A549 (cell line): Measurements from ENCODE around the gene ST6GALNAC4. TPM values are rescaled to one million over a fixed set of nuclear protein-coding genes. Genes with fewer than 3 reads are reported as not detected.

Experiments used
- ATAC-seq, 2 experiments: fragments of 200-7000 bp in 1 of 2; fragments of >200 bp in 1 of 2; cut with Nextera tagmentation in 1 of 2; cut with Tn5 transposase in 1 of 2; 3 replicates each; pipeline versions ENCODE4 v1.8.0 to v1.9.1; 2018 to 2020; ENCODE audit warnings: mild to moderate bottlenecking in 1 of 2, moderate library complexity in 1 of 2
- CTCF ChIA-PET: fragments of 300-600 bp; sonication (Branson Sonifier 250); formaldehyde crosslinking; extraction: SDS; loops from one replicate; lab custom pipeline; 2021; ENCODE audit warnings: antibody characterized with exemption, inconsistent platforms; lab: Yijun Ruan, JAX
- POLR2A ChIA-PET: fragments of 350-600 bp; formaldehyde crosslinking; extraction: SDS; loops from one replicate; lab custom pipeline; 2021; ENCODE audit warnings: antibody characterized with exemption, inconsistent platforms; lab: Yijun Ruan, JAX
- DNase-seq, 2 experiments: peaks; one replicate each; pipeline versions ENCODE4 v3.0.0 to v3.0.0-alpha.2; 2011 to 2016; ENCODE audit warnings: low read depth in 1 of 2, low spot score in 1 of 2
- FAIRE-seq: peaks from 2 replicates; lab custom pipeline; 2011; peaks lifted over from hg19 to GRCh38; lab: Jason Lieb, UNC
- H3K27ac ChIP-seq, 2 experiments: fragments of >200 bp; sonication (Bioruptor Twin); formaldehyde crosslinking; 3 replicates each; pipeline ENCODE4 v1.5.1; 2016 to 2017
- H3K4me1 ChIP-seq: fragments of >200 bp; sonication (Bioruptor Twin); formaldehyde crosslinking; 3 replicates; pipeline ENCODE4 v1.6.1; 2016
- H3K4me2 ChIP-seq: fragments of >200 bp; sonication (Bioruptor Twin); formaldehyde crosslinking; 3 replicates; pipeline ENCODE4 v1.6.1; 2016
- H3K4me3 ChIP-seq: fragments of >200 bp; sonication (Bioruptor Twin); formaldehyde crosslinking; 3 replicates; pipeline ENCODE4 v1.5.1; 2016
- H3K9me3 ChIP-seq: fragments of >200 bp; sonication (Bioruptor Twin); formaldehyde crosslinking; 3 replicates; pipeline ENCODE4 v1.6.1; 2016
- CBX2 ChIP-seq: fragments of 200-600 bp; sonication (generic); IDR thresholded peaks from 2 replicates; pipeline ENCODE4 v1.6.1; 2016; ENCODE audit warnings: low read depth, mild to moderate bottlenecking, borderline replicate concordance
- CBX8 ChIP-seq: fragments of 200-600 bp; sonication (generic); IDR thresholded peaks from 2 replicates; pipeline ENCODE4 v1.6.1; 2016
- CHD2 ChIP-seq: fragments of 150-350 bp; IDR thresholded peaks from 2 replicates; pipeline ENCODE4 v1.6.1; 2014; ENCODE audit warnings: low read length; ENCODE audit not compliant: partially characterized antibody
- ESRRA ChIP-seq: fragments of 150-350 bp; IDR thresholded peaks from 2 replicates; pipeline ENCODE4 v1.6.1; 2014; ENCODE audit warnings: mild to moderate bottlenecking, low read length, borderline replicate concordance
- FOSB ChIP-seq: fragments of 250-450 bp; sonication (Bioruptor Pico); IDR thresholded peaks from 2 replicates; pipeline ENCODE4 v1.5.0; 2020; ENCODE audit warnings: mild to moderate bottlenecking, moderate library complexity
- GATA3 ChIP-seq: IDR thresholded peaks from 2 replicates; pipeline ENCODE4 v1.6.1; 2012; ENCODE audit warnings: borderline replicate concordance
- JUN ChIP-seq, 2 experiments: fragments of >200 bp; sonication (Bioruptor Twin); formaldehyde crosslinking; IDR thresholded peaks; 2 replicates in 1 of 2; 3 replicates in 1 of 2; pipeline ENCODE4 v1.6.1; 2016 to 2017
- KDM1A ChIP-seq: fragments of 200-600 bp; sonication (generic); IDR thresholded peaks from 2 replicates; pipeline ENCODE4 v1.6.1; 2016; ENCODE audit warnings: low read depth, mild to moderate bottlenecking
- MAFK ChIP-seq: fragments of 450-650 bp; IDR thresholded peaks from 2 replicates; pipeline ENCODE4 v1.6.1; 2014; ENCODE audit not compliant: partially characterized antibody
- MAZ ChIP-seq: fragments of 150-350 bp; IDR thresholded peaks from 2 replicates; pipeline ENCODE4 v1.6.1; 2014; ENCODE audit warnings: antibody characterized with exemption, low read depth, low read length, borderline replicate concordance
- POLR2AphosphoS2 ChIP-seq: conservative IDR thresholded peaks from 2 replicates; pipeline ENCODE4 v1.6.1; 2012; ENCODE audit warnings: low read length, improper control_type of control experiment, inconsistent platforms
- SMC3 ChIP-seq: fragments of >200 bp; sonication (Bioruptor Twin); formaldehyde crosslinking; IDR thresholded peaks from 3 replicates; pipeline ENCODE4 v1.6.1; 2018; ENCODE audit warnings: inconsistent platforms
- TFCP2L1 ChIP-seq: fragments of 250-450 bp; sonication (Bioruptor Pico); IDR thresholded peaks from 2 replicates; pipeline ENCODE4 v1.5.0; 2021; ENCODE audit warnings: mild to moderate bottlenecking
- ZFP36 ChIP-seq: fragments of 450-650 bp; IDR thresholded peaks from 2 replicates; pipeline ENCODE4 v1.6.1; 2014; ENCODE audit warnings: borderline replicate concordance; ENCODE audit not compliant: partially characterized antibody
- WGBS: methylation state at CpG from one replicate; pipeline ENCODE4 v1.1.6; 2017; ENCODE audit errors: missing lambda C conversion rate; 5-methylcytosine and 5-hydroxymethylcytosine counted together
- polyA plus RNA-seq, 4 experiments: library from polyadenylated mRNA; depleted of rRNA in 3 of 4; stranded (reverse); fragments of >200 nt; fragmentation: RNase III in 1 of 4; extraction: RNeasy Plus Mini Kit Qiagen cat#74134 plus additional on column Dnase treatment in 1 of 4; gene quantifications; 2 replicates in 3 of 4; 3 replicates in 1 of 4; pipeline ENCODE4 v1.2.3, GENCODE V29; 2011 to 2017
- TF ChIP-seq, protein P1 (sequence below): fragments of >200 bp; sonication (Bioruptor Twin); formaldehyde crosslinking; IDR thresholded peaks from 3 replicates; pipeline ENCODE4 v1.6.1; 2016
- TF ChIP-seq, protein P2 (sequence below): IDR thresholded peaks from 2 replicates; pipeline ENCODE4 v1.6.1; 2012
- TF ChIP-seq, protein P3 (sequence below): fragments of 200-600 bp; sonication (generic); IDR thresholded peaks from 2 replicates; pipeline ENCODE4 v1.6.1; 2016; ENCODE audit warnings: antibody characterized with exemption, mild to moderate bottlenecking, moderate library complexity
- TF ChIP-seq, protein P4 (sequence below): IDR thresholded peaks from 2 replicates; pipeline ENCODE4 v1.6.1; 2012
- TF ChIP-seq, protein P5 (sequence below): fragments of 450-650 bp; IDR thresholded peaks from 2 replicates; pipeline ENCODE4 v1.6.1; 2014; ENCODE audit warnings: antibody characterized with exemption

ST6GALNAC4 gene
- polyA plus RNA-seq, 2 of the 4 experiments (the other 2 are of a cell fraction): 11.0 to 24.8 TPM

DNA sequence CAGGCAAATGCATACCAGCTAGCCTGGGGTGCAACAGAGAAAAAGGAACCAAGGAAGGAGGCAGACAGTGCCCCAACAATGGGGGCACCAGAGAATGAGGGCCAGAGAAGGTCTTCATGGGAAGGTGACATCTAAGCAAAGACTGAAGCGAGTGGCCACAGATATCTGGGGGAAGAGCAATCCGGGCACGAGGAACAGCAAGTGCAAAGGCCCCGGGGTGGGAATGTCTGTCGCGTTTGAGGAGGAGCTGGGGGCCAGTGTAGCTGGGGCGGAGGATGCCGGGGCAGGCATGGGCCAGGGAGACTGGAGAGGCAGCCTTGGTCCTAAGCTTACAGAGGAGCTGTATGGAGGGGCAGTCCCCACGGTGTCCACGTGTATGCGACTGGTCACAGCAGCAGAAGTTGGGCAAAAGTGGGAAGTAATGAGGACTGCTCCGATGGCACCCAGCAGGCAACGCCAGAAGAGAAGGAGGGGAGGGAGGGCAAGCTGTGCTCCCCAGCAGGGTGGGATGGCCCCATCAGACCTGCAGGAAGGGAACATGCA is 44.8 kb upstream of the ST6GALNAC4 start:
- DNase-seq (no peak), FAIRE-seq (no peak), ATAC-seq (no peak)
- no peak overlapping the region for H3K4me2 ChIP-seq
- no peak overlapping the region for H3K4me3 ChIP-seq
- WGBS: 93% methylated on average over 13 of the region's 13 CpGs
- no peaks in the 10 kb centered on the region for H3K9me3 ChIP-seq
- CTCF ChIA-PET: interaction anchor here (1.1 to 35.7 kb wide), 4 partner anchors 17 to 156 kb away, joined by 5 to 827 read pairs (median 187); partner anchors contain the start of gene DPM2
- TF ChIP-seq KDM1A (peak; percentile 67; the same call in 1 of the 2 replicates), ZFP36 (no peak)
- POLR2A ChIA-PET: interaction anchor here (1.1 kb wide), 1 partner anchor 45 kb away, joined by 4 read pairs; no protein-coding TSS in a partner anchor
- H3K27ac ChIP-seq: peak overlapping the region in 1 of 2 experiments; percentile 98; a peak in 3 of 6 replicates
- H3K4me1 ChIP-seq: peaks cover 60% of the 10 kb centered on the region

DNA sequence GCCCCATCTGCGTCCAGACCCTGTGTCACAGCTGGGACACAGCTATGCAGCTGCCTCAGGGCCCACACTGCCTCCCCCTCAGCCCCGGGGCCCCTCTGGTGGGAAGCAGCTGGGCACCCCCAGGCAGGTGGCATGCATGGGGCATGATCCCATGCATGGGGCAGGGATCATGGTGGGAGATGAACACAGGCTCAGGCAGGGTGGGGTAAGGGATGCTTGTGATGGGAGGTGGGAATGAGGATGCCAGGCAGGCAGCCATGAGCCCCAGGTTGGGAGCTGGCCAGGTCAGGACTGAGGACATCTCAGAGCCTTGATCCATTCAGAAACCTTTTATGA is 44.3 kb upstream of the ST6GALNAC4 start:
- FAIRE-seq: no peak
- peak overlapping the region; percentile 56 to 98; a peak in 5 of 6 replicates for H3K27ac ChIP-seq
- no peaks in the 10 kb centered on the region for H3K9me3 ChIP-seq
- no peak for DNase-seq
- H3K4me3 ChIP-seq: no peak overlapping the region
- POLR2A ChIA-PET: interaction anchor here (1.1 kb wide), 1 partner anchor 9 kb away, joined by 5 read pairs; no protein-coding TSS in a partner anchor
- H3K4me2 ChIP-seq: peak overlapping the region; percentile 27; the same call in 2 of the 3 replicates
- no peak for TF ChIP-seq GATA3
- TF ChIP-seq JUN (IDR thresholded peaks at IDR 0.05): no peak
- no peak for TF ChIP-seq POLR2AphosphoS2
- TF ChIP-seq CBX8: no peak
- TF ChIP-seq, protein P1, sequence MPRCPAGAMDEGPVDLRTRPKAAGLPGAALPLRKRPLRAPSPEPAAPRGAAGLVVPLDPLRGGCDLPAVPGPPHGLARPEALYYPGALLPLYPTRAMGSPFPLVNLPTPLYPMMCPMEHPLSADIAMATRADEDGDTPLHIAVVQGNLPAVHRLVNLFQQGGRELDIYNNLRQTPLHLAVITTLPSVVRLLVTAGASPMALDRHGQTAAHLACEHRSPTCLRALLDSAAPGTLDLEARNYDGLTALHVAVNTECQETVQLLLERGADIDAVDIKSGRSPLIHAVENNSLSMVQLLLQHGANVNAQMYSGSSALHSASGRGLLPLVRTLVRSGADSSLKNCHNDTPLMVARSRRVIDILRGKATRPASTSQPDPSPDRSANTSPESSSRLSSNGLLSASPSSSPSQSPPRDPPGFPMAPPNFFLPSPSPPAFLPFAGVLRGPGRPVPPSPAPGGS: no peak
- TF ChIP-seq, protein P2, sequence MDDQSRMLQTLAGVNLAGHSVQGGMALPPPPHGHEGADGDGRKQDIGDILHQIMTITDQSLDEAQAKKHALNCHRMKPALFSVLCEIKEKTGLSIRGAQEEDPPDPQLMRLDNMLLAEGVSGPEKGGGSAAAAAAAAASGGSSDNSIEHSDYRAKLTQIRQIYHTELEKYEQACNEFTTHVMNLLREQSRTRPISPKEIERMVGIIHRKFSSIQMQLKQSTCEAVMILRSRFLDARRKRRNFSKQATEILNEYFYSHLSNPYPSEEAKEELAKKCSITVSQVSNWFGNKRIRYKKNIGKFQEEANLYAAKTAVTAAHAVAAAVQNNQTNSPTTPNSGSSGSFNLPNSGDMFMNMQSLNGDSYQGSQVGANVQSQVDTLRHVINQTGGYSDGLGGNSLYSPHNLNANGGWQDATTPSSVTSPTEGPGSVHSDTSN: no peak
- no peak for TF ChIP-seq CBX2
- TF ChIP-seq TFCP2L1 (CRISPR knock-in tag): no peak
- TF ChIP-seq MAZ: no peak
- TF ChIP-seq FOSB (CRISPR knock-in tag): no peak
- no peak for TF ChIP-seq ESRRA
- TF ChIP-seq KDM1A: no peak
- TF ChIP-seq SMC3: no peak
- TF ChIP-seq, protein P3, sequence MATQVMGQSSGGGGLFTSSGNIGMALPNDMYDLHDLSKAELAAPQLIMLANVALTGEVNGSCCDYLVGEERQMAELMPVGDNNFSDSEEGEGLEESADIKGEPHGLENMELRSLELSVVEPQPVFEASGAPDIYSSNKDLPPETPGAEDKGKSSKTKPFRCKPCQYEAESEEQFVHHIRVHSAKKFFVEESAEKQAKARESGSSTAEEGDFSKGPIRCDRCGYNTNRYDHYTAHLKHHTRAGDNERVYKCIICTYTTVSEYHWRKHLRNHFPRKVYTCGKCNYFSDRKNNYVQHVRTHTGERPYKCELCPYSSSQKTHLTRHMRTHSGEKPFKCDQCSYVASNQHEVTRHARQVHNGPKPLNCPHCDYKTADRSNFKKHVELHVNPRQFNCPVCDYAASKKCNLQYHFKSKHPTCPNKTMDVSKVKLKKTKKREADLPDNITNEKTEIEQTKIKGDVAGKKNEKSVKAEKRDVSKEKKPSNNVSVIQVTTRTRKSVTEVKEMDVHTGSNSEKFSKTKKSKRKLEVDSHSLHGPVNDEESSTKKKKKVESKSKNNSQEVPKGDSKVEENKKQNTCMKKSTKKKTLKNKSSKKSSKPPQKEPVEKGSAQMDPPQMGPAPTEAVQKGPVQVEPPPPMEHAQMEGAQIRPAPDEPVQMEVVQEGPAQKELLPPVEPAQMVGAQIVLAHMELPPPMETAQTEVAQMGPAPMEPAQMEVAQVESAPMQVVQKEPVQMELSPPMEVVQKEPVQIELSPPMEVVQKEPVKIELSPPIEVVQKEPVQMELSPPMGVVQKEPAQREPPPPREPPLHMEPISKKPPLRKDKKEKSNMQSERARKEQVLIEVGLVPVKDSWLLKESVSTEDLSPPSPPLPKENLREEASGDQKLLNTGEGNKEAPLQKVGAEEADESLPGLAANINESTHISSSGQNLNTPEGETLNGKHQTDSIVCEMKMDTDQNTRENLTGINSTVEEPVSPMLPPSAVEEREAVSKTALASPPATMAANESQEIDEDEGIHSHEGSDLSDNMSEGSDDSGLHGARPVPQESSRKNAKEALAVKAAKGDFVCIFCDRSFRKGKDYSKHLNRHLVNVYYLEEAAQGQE: no peak
- no peak for TF ChIP-seq MAFK
- TF ChIP-seq, protein P4, sequence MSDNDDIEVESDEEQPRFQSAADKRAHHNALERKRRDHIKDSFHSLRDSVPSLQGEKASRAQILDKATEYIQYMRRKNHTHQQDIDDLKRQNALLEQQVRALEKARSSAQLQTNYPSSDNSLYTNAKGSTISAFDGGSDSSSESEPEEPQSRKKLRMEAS: no peak
- TF ChIP-seq, protein P5, sequence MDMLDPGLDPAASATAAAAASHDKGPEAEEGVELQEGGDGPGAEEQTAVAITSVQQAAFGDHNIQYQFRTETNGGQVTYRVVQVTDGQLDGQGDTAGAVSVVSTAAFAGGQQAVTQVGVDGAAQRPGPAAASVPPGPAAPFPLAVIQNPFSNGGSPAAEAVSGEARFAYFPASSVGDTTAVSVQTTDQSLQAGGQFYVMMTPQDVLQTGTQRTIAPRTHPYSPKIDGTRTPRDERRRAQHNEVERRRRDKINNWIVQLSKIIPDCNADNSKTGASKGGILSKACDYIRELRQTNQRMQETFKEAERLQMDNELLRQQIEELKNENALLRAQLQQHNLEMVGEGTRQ: no peak
- no peak for TF ChIP-seq CHD2
- TF ChIP-seq, all 56 proteins: peak for 0
- peaks cover 59% of the 10 kb centered on the region for H3K4me1 ChIP-seq
- no peak for ATAC-seq
- no CpG with 5 or more reads among the region's 2 CpGs for WGBS
- CTCF ChIA-PET: interaction anchor here (0.5 to 35.7 kb wide), 7 partner anchors 17 to 157 kb away, joined by 3 to 827 read pairs (median 5); partner anchors contain the start of gene DPM2
